ENCODE measurements around the gene PBX1.
"Not testable (repeated sequence)": the region's sequence is repeated elsewhere in the genome, so short reads cannot be mapped to it uniquely, and the experiment has no call there.

PBX1 gene

DNA sequence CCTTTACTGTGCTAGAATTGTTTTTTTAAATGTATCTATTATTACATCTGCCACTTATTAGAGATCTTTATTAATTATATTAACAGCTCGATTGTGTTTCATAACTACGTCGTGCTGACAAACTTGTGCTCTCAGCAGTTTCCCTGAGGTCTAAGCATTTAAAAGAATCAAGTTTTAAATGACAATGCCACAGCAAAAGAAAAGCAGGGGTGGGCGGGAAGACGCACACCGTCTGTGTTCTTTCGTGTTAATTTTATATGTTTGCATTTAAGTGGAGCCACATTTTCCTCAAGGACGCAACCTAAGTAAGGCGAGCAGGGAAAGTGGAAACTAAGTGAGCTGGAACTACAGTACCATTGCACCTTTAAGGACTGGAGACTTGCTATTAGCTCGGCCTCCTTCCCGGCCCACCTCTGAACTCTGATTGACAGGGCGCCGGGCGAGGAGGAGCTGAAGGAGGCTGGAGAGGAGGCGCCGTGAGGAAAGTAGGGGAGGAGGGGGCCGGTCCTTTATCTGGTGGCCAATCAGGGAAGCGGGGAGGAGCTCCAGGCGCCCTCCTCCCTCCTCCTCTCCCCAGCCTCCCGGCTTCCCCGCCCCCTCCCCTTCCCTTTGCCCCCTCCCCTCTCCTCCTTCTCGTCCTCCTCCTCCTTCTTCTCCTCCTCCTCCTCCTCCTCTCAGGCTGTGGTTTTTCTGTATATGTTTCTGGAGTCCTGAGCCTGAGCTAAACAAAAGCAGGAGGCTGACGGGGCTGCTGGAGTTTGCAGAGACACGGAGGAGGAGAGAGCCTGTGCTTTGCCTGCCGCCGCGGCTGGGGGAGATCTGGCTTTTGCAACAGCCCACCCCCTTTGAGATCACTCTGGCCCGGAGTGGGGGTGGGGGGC lies at the start of gene PBX1:
PBX1 (plus strand) TSS at position 724 of the 881 bp plus-strand sequence.
- DNase-seq (ENCODE audit: low read depth), result peak; percentile 71

DNA sequence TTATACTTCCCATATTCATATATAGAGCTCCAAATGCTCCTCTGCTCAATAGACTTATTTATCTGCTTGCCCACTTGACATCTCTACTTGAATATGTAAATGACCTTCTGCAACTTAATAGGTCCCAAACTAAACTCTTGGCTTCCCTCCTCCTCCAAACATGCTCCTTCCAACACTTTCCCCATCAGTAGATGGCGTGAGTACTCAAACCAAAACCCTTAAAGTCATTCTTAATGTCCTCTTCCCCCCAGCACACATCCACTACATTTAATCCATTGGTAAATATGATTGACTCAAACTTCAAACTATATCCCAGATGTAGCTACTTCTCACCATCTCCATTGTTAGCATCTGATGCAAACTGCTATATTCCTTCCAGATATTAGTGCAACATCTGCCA lies 48.5 kb upstream of the PBX1 start:
- DNase-seq (ENCODE audit: low read depth), result no peak

DNA sequence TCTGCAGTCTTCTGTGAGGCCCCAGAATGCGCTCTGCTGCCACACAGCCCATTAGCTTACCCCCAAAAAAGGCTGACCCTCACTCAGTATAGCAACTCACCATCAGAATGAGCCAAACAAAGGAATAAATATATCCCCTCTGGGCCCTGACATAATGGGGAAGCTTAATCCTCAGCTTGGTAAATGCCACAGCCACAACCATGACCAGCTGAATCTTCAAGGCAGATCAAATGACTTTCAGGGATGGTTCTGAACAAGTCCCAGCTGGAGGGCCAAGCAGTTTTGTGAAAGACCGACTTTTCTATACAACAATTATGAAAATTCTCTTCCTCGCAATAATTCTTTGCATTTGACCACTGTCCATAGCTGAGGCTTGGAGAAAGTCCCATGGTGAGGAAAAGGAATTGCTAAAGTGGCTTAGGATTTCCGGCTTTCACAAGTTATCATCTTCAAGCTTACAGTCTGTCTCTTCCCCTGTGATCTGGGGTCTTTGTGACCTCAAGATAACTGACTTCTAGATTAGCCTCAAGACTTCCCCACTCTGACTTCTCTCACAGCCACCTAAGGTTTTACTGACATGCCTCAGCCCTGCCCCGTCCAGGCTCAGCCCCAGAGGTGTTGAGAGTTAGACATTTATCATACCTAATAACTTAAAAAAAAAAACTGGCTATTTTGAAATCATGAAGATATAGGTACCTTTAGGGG lies 47.8 kb upstream of the PBX1 start:
- DNase-seq (ENCODE audit: low read depth), result no peak

DNA sequence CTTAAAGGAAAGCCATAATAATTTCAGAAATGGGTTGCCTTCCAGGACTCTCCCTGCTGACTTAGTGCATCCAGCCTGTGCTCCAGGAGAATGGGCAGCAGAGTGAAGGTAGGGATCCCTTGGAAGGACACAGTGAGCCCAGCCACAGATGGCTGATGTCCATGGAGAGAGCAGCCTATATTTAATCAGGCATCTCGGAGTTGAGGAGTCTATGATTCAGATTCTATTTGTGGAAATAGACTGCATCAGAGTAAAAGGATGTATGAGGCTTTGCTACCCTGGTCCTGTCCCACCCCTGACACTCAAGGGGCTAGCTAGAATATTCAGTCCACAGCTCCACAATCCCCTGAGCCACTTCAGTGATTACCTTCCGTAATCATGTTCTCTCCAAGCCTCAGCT lies 43.8 kb upstream of the PBX1 start:
- no peak for DNase-seq (ENCODE audit: low read depth)

DNA sequence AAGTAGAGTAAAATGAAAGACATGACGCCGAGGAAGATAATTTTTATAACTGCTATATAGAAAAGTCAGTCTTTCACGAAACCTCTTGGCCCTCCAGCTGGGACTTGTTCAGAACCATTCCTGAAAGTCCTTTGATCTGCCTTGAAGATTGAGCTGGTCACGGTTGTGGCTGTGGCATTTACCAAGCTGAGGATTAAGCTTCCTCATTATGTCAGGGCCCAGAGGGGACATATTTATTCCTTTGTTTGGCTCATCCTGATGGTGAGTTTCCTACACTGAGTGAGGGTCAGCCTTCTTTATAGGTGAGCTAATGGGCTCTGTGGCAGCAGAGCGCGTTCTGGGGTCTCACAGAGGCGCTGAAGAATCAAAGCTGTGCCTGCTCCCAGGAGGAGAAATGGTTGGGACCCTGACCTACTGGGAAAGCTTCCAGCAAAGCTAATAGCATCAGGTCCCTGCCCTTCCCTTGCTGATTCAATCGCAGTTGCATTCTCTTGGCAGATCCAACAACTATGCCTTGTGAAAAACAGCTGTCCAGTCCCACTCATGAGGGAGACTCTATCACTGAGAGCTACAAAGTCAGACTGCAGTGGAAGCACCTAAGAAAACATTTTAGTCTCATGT lies 43.2 kb upstream of the PBX1 start:
- no peak for DNase-seq (ENCODE audit: low read depth)

DNA sequence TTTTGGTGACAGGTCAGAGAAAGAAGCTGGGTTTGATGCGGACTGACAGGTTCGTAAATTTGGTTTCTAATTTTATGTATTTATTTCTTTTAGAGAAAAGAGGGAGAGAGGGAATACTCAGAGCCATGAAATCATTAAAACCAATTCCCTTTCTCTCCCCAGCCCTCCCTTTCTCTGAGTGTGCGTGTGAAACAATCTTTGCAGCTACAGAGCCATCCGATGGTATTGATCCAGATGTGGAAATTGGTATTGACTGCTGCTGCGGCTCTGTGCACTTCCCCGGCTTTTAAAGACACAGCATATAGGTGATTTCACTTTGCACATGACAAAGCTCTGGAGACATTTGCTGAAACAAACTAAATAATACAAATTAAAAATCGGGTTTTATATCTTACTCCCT lies 42.4 kb upstream of the PBX1 start:
- no peak for DNase-seq (ENCODE audit: low read depth)

DNA sequence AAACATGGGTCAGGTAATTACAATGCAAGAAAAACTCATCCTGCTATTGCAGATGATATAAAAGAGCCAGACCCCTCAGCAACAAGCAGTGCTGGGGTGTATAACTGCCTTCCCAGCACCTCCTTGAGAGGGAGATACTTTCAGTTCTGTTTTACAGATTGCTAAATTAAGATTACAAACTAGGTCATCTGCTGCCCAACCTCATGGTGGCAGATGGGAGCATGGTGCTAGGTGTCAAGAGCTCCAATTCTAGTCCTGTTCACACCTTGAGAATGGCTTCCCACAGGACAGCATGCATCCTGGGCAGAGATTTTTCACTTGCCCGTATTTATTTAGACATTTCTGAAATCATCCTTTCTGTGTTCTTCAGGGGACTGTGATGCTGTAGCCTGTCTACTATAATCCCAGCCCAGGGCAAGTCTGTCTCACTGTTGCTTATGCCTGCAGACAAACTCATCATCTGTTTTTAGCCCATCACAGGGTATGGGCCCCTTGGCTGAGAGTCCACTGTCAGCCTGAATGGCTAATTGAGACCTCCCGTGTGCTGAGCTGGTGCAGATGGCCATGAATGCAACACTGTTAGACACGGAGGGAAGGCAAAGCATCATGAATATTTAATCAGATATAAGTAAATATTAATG lies 40.2 kb upstream of the PBX1 start:
- DNase-seq (ENCODE audit: low read depth), result no peak

DNA sequence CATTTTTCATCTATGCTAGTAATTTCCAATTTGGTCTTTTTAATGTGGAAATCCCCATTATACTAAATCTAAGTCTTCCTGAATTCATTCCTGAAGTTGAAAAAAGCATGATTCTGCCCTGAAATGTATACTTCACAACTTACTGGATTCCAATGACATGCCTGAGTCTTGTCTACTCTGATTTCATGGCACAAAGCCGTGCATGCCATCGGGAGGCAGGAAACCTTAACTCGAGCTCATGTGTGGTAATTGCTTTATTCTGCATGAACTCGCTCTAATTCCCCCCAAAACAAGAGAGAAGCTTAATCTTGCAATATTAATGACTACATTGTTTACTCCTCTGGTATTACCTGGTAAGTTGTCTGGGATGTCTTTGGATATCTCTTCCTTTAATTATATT lies 39.6 kb upstream of the PBX1 start:
- DNase-seq (ENCODE audit: low read depth), result no peak

DNA sequence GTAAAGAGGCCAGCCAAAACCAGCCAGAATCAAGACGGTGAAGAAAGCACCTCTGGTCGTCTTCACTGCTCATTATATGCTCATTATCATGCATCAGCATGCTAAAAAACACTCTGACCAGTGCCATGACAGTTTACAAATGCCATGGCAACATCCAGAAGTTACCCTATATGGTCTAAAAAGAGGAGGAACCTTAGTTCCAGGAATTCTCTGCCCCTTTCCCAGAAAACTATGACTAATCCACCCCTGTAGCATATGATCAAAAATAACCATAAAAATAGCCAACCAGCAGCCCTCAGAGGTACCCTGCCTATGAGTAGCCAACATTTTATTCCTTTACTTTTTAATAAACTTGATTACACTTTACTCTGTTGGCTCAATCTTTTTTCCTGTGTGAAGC lies 34.2 kb upstream of the PBX1 start:
- DNase-seq (ENCODE audit: low read depth), result no peak

DNA sequence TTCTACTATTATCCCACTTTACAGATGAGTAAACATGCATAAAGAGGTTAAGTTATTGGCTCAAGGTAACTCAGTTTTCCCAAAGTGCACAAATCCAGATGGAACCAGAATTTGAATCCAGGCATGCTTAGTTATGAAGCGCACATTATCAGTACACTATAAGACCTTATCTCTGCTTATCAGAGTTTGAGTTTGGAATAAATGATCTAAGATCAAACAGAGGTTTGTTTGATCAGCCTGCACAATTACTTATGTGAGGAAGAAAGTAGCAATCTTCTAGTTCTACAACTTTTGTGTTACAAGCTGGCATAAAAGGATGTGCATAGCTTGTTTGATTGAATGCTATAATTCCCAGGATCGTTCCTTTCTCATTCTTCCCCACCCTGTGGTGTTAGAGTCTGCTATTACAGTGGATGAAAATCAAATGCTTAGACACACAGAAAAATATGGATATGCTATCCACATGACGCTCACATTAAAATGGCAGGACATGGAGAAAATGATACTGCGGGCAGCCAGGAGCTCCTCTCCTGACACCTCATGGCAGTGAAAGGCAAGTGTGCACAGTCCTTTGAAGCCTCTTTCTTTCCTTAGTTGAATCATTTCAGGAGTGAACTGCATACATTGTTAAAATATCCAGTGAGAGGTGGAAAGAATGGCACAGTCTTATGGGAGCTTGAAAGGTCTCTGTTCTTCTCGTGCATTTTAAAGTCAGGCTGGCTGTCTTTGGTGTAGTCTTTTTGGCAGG lies 23.9 kb upstream of the PBX1 start:
- DNase-seq (ENCODE audit: low read depth), result no peak

DNA sequence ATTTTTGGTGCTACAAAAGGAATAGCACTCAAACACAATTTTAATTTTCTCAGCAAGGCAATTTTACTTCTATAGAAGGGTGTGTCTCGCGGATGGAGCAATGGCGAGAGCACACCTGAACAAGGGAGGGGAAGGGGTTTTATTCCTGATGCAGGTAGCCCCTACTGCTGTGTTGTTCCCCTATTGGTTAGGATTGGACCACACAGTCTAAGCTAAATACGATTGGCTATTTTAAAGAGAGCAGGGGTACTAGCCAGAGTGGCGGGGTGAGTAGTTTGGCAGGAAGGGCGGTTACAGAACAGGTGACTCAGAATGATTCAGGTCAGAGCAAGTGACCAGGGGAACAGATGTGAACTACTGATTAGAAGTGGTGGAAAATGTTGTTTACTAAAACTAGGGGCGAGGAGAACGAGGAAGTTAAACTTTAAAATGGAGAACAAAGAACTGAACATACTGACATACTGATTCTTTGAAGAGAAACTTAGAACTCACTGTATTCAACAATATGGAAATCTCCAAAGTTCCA lies 6.5 kb upstream of the PBX1 start:
- not testable (repeated sequence) for DNase-seq (ENCODE audit: low read depth)

DNA sequence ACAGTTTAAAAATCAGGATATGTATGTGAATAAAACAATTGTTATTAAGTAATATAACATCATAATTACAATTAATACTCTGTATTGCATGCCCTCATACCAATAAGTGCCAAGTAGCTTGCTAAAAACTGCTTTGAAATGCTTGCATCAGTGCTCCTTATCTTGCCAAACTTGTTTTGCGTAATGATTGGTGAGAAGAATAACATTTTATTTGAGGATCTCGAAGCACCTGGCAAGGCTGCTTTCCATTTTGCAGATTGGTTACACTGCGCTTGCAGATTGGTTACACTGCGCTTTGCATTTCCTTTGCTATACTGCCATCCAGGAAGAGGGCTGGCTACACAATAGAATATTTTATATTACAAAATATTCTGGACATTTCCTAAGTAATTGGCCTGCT lies 1.7 kb upstream of the PBX1 start:
- no peak for DNase-seq (ENCODE audit: low read depth)

DNA sequence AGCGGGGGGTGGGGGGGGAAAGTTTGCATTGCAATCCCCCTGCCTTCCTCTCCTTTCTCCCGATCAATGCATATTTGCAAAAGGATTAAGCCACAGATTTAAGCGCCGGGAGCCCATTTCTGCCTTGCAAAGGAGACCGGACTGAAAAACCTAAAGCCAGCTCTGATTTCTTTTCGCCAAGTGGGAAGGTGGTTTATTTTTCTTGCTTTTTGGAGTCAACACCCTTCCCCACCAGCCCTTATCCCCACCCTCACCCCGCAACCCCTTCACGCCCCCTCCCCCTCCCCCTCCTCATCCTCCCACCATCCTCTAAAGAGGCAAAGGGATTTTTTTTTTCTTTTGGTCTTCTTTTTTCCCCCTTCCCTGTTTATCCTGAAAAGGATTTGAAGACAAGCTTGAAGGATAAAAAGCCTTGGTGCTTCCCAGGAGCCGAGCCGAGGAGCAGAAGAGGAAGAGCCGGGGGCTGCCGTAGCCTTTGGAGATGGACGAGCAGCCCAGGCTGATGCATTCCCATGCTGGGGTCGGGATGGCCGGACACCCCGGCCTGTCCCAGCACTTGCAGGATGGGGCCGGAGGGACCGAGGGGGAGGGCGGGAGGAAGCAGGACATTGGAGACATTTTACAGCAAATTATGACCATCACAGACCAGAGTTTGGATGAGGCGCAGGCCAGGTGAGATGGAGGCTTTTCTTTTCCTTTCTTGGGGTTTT lies 513 bp downstream of the PBX1 start:
- no peak for DNase-seq (ENCODE audit: low read depth)

DNA sequence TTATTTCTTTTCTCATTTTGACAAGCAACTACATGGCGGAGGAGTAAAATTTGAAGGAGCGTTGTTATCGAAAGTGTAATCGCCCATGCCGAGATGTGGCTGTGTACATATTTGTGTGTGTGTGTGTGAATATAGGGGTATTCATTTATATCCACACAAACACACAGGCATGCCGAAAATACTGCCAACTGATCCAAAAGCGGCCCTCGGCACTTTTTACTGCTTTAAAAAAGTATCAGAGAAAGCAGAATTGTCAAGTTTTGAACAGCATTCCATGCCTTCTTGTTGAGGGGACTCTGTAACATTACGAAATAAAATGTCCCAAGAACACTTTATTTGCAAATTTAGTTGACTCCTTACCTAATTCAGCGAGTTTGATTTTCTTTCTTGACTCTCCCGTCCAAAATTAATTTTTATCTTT lies 1.1 kb downstream of the PBX1 start:
- DNase-seq (ENCODE audit: low read depth), result no peak

DNA sequence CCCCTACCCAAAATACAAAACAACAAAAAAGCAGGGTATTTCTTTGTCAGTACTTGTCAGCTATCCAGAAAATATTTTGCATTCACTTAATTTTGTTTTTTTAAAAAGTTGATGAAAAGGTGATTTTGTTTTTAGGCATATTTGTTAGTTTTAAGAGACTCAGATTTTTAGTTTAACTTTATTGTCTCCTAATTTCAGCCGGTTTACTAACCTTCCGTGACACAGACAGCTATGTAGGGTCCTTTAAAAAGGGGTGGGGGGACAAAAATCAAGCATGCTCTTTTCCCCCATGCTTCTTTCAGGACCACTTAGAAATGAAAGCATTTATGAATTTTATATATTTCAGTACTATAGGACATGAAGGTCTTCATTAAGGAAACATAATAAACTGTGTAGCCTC lies 1.6 kb downstream of the PBX1 start:
- DNase-seq (ENCODE audit: low read depth), result no peak

DNA sequence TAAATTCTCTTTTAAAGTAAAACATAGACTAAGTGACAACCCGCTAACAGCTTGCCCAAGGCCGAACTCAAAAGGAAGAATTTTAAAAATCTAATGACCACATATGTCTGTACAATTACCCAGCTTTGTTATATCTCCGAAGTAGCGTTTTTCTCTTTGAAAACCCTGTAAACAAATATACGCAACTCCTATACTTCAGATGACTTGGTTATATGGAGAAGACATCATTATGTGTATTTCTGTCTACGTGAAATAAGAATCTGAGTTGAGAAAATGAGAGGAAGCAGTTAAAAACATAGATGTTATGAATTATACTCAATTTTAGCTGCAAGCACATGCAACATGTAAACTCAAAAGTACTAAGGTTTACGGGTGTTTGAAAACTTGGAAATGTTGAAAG lies 2.0 kb downstream of the PBX1 start:
- DNase-seq (ENCODE audit: low read depth), result no peak

DNA sequence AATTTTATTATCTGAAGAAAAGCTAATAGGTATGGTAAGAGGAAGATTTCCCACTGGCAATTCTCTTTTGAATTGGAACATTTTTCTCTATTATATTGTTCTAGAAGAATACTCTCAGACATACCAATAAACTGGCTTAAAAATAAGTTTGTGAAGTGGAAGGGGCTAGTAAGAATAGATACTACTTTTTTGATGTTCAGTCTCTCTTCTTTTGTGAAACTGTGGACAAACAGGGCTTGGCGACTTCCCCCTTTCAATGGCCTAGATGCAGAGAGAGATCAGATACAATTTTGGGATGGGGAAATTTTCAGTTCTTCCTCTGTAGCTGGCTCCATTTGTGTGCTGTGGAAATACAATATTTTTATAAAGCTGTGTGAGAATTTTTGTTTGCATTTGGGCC lies 2.5 kb downstream of the PBX1 start:
- DNase-seq (ENCODE audit: low read depth), result no peak

DNA sequence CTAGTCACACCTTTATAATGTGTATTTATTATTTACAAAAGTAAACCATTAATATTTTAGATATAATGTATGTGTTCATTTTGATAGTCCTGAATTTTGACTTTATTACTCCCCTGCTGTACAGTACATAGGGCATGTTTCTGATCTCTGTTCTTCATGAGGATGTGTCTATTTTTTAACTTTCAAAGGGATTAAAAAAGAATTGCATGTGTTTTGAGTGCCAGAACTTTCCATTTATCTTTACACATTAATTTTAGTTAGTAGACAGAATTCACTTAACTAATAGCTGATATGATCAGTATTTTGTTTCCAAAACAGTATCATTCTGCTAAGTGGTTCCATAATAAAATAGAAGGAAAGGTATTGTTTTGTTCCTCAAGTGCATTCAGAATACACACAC lies 3.1 kb downstream of the PBX1 start:
- DNase-seq (ENCODE audit: low read depth), result no peak

DNA sequence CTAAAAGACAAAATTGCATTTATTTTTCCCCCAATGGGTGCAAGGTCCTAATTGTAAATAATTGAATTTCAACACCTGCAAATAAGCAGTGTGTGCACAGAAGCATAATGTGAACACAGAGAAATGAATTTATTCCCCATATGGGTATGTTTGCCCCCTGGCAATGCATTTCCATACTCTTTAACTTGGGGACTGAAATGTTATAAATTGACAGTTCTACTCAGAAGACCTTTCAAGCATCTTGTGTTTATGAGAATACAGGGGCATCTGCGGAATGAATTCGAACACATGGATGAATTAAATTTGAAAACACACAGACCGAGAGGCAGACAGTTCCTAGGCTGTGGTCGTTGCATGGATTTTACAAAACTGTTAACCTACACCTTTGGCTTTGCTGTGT lies 3.5 kb downstream of the PBX1 start:
- DNase-seq (ENCODE audit: low read depth), result no peak

DNA sequence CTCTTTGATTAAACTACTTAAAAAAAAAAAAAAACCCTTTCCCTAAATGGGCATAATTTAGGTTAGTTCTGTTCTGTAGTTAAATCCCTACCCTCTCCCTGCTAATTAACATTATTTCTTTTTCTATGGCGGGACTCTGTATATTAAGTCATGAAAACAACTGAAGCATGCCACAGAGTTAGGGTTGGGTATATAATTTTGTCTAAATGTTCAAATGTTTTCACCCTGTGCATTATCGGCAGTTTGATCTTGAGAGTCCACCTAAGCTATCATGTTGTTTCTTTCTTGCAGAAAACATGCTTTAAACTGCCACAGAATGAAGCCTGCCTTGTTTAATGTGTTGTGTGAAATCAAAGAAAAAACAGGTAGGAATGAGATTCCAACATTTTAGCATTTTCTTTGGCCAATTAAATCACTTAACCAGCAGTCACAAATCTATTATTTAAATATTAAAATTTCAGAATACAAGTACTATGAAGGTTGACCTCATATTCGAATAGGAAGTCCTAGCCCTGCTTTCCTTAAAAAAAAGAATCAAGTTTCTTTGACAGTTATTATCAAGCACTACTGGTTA lies 4.0 kb downstream of the PBX1 start:
- no peak for DNase-seq (ENCODE audit: low read depth)
